H1 (cell line): Measurements from ENCODE around the gene METRNL. TPM values are rescaled to one million over a fixed set of nuclear protein-coding genes. Genes with fewer than 3 reads are reported as not detected.

Experiments used
- ATF2 ChIP-seq: IDR thresholded peaks from 2 replicates; pipeline ENCODE4 v1.6.1; 2012; ENCODE audit warnings: low read length, inconsistent platforms
- CEBPB ChIP-seq: IDR thresholded peaks from 2 replicates; pipeline ENCODE4 v1.6.1; 2012; ENCODE audit warnings: low read depth, low read length
- PHF8 ChIP-seq: fragments of 200-600 bp; sonication (generic); conservative IDR thresholded peaks from 2 replicates; pipeline ENCODE4 v1.7.1; 2012; ENCODE audit warnings: low read depth, mild to moderate bottlenecking, inconsistent platforms, low read length, moderate library complexity
- ZNF274 ChIP-seq: IDR thresholded peaks from 2 replicates; pipeline ENCODE4 v1.7.0; 2012; ENCODE audit warnings: low read length, borderline replicate concordance; ENCODE audit errors: extremely low read depth
- polyA plus RNA-seq, 7 experiments: library from polyadenylated mRNA; depleted of rRNA in 3 of 7; stranded (reverse) in 5 of 7; unstranded in 2 of 7; fragments of >200 nt in 5 of 7; fragments of 200-250 nt in 2 of 7; gene quantifications; 1 replicate in 5 of 7; 2 replicates in 1 of 7; 4 replicates in 1 of 7; pipeline versions ENCODE4 v1.2.1 to v1.2.3, GENCODE V29; 2011 to 2013; ENCODE audit warnings: missing spikeins in 2 of 7, mixed read lengths in 2 of 7
- total RNA-seq: library from RNA; stranded (reverse); fragmentation: NEBNext Ultra II Directional; extraction: Animal tissue kit (Norgen Biotek cat#: 25700); gene quantifications from 2 replicates; pipeline ENCODE4 v1.2.1, GENCODE V29; 2021

METRNL gene
- total and polyA plus RNA-seq, 2 of the 8 experiments (the other 6 are each of a cell fraction or from before 2014, with no cell fraction given): 13.9 to 14.2 TPM

GRCh38 chr17:83084621-83085056 lies 5.2 kb downstream of the METRNL start (continued):
- TF ChIP-seq ZNF274: no peak
- no peak for TF ChIP-seq ATF2
- no peak for TF ChIP-seq CEBPB
- no peak for TF ChIP-seq PHF8
- TF ChIP-seq, all 59 proteins: peak for 0
